Gastroesophageal sphincter (tissue), 3 donors: Measurements from ENCODE around the gene SCFD2.

Experiments
- EP300 ChIP-seq: sonication (generic); formaldehyde crosslinking; IDR thresholded peaks from one replicate; pipeline ENCODE4 v1.6.1; 2017; ENCODE audit warnings: antibody characterized with exemption, mild to moderate bottlenecking
- POLR2A ChIP-seq, 2 donors: fragments of 450-650 bp; IDR thresholded peaks; one replicate each; pipeline ENCODE4 v1.6.1; 2017; ENCODE audit warnings: antibody characterized with exemption in 2 of 2, mild to moderate bottlenecking in 2 of 2, moderate library complexity in 1 of 2
- POLR2AphosphoS5 ChIP-seq: sonication (generic); formaldehyde crosslinking; IDR thresholded peaks from one replicate; pipeline ENCODE4 v1.6.1; 2017; ENCODE audit warnings: antibody characterized with exemption
- TF ChIP-seq, protein P1 (sequence below), 4 experiments: fragments of 200-600 bp in 2 of 4; fragments of 450-650 bp in 2 of 4; sonication (generic) in 1 of 4; IDR thresholded peaks; one replicate each; pipeline ENCODE4 v1.5.1; 2017 to 2019; ENCODE audit warnings: antibody characterized with exemption in 4 of 4, mild to moderate bottlenecking in 2 of 4, moderate library complexity in 2 of 4

DNA sequence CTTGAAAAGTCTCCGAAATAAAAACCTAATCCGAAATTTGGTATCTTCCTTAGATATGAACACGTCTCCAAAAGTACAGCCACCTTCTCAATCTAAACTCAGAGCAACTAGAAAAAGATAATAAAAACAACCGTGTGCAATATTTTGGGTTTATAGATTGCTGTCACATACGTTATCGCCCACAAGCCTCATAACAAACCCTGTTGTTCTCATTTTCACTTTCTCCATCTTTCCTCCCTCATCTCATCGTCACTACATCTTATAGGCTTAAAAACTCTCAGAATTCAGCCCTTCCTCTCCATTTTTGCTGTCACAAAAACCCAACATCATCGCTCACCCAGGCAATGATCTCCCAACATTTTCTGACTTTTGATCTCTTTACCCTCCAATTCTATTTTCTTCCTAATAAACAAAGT, 448 bp upstream of the SCFD2 start:
- TF ChIP-seq POLR2A (IDR thresholded peaks at IDR 0.05) (no peak), POLR2AphosphoS5 (no peak), EP300 (no peak)
- TF ChIP-seq, protein P1, sequence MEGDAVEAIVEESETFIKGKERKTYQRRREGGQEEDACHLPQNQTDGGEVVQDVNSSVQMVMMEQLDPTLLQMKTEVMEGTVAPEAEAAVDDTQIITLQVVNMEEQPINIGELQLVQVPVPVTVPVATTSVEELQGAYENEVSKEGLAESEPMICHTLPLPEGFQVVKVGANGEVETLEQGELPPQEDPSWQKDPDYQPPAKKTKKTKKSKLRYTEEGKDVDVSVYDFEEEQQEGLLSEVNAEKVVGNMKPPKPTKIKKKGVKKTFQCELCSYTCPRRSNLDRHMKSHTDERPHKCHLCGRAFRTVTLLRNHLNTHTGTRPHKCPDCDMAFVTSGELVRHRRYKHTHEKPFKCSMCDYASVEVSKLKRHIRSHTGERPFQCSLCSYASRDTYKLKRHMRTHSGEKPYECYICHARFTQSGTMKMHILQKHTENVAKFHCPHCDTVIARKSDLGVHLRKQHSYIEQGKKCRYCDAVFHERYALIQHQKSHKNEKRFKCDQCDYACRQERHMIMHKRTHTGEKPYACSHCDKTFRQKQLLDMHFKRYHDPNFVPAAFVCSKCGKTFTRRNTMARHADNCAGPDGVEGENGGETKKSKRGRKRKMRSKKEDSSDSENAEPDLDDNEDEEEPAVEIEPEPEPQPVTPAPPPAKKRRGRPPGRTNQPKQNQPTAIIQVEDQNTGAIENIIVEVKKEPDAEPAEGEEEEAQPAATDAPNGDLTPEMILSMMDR (IDR thresholded peaks at IDR 0.05) = no peak
